ENCODE results near the gene NOS3.

NOS3 gene

DNA sequence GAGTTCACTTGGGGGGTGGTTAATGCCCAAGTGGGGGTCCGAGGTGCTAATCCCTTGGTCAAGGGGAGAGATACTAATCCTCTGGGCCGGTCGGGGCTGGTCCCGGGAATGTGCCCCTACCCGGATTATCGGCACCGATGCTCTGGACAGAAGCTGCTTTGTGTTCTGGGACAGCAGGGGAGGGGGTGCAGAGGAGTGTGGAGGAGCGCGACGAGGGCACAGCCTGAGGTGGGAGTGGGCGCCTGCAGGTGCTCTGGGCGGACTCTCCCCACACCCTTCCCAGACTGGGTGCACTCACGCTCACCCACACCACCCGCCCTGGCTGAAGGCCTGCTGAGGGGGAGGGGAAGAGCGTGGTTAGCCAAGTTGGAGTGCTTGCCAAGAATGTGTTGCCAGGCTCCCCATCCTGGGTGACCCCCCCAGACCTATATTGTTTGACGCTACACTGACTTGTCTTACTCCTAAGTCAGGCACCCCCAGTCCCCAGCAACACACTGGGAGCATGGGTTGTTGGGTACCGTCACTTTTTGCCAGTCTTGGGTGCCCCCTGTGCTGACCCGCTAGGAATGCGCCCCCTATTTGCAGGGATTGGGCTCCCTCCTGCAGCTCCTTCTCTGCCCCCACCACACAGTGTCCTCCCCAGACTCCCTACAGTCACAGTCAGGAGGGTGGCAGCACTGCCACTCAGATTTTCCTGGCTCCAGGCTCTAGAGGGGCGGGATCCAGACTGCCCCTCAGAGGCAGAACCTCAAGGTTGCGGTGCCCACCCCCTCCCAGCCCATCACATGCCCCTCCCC, 69.8 kb downstream of the NOS3 start:
- no peak for DNase-seq

DNA sequence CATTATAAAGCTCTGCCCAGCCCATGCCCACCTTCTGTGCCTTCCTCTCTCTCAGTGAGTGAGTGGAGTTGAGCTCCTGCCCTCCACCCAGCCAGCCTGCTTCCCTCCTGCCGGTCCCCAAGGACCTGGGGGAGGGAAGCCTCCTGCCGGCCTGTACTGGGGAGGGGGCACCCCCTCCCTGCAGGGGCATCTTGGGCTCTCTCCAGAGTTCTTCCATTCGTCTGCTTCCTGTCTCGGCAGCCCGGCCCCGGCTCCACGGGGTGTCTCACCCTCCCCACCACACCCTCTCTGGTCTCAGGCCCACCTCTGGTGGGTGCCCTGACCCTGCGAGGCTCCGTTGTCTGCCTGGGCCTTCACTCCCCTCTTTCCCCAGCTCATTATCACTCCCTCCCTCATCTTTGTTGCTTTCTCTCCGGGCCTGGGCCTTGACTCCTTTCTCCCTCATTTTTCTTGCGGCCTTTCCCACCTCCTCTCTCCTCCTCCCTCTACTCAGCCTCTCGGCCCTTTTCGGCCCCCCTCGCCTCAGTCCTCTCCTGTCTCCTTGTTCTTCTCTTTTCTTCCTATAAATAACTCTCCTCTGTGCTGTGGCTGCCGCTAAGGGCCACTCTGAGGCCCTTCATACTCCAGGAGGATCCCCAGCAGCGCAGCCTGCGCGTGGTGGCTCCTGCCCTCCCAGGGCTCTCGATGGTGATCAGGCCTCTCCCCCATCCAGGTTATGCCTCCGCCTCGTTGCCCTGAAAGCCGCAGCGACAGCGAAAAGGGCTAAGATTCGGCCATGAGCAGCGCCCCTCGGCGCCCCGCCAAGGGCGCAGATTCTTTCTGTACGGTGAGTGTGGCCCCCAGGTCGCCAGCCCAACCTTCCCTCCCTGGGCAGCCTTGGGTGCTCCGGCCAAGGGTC, 70.6 kb downstream of the NOS3 start:
- DNase-seq, result no peak

DNA sequence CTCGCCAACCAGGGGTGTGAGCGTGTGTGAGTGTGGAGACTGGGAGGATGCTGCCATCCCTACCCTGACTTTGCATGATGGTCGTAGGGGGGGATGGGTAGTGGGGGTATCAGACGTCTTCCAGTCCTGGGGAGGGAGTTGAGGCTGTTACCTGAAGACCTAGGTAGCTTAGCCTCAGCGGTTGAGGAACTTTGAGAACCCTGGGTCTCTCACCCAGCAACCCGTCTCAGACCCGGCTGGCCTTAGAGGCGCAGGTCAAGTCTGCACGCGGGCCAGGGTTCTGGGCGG, 71.2 kb downstream of the NOS3 start:
- DNase-seq, result no peak

DNA sequence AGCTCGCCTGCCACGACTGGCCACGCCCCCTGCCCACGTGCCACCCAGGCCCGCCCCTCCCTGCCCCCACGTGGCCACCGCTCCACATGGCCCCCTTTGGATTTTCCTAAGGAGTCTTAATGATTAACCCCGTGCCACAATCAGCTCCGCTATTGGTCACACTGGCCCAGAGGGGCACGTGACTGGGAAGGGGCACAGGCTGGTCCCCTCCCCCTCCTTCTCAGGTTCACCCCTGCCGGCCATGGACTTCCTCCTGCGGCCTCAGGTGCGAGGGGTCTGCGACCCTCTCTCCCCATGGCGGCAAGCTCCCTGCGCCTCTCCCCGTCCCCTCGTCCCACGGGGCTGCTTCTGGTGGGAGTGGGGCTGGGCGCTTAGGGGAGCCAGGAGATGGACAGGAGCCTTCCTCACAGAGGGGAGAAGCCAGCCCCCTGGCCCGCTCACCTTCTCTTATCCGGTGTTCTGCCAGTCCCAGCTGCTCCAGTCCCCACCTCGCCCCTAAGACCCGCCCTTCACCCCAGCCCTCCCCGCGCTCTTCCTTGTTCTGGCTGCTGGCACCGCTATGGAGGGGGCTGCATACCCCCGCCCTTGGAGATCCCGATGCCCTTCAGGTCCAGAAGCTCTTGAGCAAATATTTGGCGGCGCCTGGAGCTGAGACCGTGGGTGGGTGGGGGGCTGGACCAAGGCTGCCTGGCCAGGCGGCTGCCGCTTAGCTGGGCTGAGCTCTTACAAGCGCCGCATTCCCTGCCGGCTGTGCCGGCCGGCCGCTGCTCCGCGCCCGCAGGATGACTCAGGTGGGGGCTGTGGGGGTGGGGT, 71.8 kb downstream of the NOS3 start:
- DNase-seq, result no peak

DNA sequence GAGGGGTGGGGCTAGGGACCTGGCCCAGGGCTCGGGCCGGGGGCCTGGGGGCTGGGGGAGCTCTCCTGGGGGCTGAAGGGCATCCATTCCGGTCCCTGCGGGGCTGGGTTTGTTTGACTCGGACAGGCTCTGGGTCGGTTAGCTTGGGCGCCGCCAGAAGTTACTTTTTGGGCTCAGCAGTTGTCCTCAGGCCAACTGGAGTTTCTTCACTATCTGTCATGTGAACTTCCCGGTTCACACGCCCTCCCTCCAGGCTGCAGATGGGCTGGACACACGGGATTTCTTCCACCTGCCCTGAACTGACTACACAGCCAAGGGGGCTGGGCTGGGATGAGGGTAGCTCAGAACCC, 72.4 kb downstream of the NOS3 start:
- no peak for DNase-seq

Measured in bone marrow (tissue), 2 donors.